Activated CD4-positive, alpha-beta T cell treated with anti-CD3 and anti-CD28 coated beads, Interleukin-2, amount 50 U/mL, for 48 hours (primary cell): Measurements from ENCODE around the gene PIANP.
A peak's percentile ranks its signal among the peaks of the same experiment; 100 is the strongest.

Source experiments
- DNase-seq, 2 experiments: peaks; one replicate each; pipeline ENCODE4 v3.0.0-alpha.2; 2020

PIANP gene

DNA sequence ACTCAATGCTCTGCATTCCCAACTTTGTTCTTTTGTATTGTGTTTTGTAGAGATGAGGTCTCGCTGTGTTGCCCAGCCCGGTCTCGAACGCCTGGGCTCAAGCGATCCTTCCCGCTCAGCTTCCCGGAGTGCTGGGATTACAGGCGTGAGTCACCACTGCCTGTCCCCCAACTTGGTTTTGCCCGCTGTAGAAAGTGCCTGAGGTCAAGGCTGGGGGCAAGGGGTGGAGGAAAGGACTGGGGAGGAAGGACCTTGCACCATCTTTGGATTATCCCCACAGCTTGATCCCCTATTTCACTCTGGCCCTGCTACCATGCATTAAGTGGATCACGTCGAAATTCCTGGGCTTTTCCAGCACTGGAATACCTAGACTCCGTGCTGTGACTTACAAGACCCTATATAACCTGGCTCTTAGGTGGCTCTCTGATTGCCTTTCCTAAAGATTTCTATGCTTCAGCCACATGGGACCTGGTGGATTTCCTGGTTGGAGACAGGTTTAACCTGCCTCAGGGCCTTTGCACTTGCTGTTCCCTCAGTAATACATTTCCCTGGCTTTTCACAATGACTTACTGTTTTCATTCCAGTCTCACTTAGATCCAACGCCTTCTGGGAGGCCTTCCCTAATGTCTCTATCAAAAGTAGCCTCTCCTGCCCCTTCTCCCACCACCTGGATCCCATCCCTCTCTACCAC is 608 bp upstream of the PIANP start:
- no peak for DNase-seq

DNA sequence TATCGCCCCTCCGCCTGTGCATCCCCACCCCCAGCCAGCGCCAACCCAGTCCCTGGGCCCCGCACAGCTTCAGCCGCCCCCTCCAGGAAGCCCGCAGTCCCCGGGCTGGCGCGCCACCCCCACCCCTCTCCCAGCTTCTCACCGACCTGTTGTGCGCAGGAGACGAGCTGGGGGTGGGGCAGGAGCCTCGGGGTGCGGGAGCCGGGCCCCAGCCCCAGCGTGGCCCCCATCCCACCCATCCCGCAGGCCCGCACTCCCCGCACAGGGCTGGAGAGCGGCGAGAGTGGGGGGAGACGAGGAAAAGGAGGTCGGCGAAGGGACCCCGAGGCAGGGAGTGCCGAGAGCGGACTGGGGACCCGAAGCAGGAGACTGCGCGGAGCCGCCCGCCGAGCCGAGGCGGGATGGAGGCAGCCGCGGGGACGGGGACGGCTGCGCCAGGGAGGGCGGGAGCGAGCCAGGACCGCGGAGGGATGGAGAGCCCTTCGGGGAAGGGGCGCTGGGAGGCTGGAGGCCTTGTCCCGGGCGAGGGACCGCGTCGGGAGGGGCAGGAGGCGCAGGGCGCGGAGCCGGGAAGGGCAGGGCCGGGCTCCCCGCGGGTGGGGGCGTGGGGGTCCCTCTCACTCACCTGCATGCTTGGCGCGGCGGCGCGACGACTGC is 498 bp downstream of the PIANP start:
- peak; percentile 17 to 28 for DNase-seq

DNA sequence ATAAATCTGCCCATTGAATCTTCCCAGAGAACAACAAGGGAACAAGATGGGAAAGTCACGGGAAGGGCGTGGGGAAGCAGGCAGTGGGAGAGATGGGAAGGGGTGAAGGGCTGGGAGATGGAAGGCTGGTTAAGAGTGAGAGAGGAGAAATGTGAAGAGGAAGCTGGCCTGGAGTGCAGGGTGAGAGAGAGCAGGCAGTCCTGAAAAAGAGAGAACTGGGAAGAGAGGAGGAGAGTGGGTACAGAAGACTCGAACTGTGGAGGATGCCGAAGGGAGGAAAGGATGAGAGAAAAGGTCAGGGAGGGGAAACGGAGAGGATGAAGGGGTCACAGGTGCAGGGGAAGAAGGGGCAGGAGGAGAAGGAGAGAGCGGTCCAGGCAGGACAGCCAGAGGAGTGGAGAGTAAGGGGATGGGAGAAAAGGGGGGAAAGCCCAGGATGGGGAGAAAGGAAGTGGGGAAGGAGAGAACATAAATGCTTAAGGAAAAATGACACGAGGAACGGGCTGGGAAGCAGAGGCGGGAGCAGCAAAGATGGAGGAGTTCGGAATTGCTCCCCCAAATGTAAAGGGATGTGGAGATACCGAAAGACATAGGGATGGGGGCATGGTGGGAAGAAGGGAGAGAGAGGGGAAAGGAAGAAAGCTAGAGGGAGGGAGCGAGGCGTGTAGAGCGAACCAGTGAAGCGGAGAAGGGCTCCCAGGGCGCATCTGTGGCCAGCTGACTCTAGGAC is 1.2 kb downstream of the PIANP start:
- no peak for DNase-seq

DNA sequence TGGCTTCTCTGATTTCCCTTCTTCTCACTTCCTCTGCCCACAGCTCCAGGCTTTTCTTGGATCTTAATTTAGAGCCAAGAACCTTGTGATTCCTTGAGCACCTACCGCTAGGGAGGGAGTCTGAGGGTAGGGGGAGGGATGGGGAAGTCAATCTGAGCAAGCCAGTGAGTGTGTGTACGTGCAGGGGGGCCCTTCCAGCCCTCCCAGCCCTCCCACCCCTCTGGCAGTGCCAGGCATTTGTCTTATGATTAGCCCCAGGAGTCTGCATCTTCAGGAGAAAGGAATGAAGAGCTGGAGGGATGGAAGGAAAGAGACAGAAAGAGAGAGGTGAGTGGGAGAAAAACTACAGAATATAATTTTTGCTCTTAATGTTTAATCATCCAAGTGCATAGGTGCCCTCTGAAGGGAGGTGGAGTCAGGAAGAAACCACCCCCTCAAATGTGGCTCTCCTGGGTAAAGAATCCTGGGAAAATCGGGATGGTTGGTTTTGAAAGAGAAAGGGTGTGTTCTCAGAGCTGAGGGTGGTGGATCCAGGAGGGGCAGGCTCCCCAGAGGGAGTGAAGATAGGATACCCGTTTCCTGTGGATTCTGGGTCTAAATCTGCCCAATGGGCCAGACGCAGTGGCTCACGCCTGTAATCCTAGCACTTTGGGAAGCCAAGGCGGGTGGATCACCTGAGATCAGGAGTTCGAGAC is 2.1 kb downstream of the PIANP start:
- no peak for DNase-seq

DNA sequence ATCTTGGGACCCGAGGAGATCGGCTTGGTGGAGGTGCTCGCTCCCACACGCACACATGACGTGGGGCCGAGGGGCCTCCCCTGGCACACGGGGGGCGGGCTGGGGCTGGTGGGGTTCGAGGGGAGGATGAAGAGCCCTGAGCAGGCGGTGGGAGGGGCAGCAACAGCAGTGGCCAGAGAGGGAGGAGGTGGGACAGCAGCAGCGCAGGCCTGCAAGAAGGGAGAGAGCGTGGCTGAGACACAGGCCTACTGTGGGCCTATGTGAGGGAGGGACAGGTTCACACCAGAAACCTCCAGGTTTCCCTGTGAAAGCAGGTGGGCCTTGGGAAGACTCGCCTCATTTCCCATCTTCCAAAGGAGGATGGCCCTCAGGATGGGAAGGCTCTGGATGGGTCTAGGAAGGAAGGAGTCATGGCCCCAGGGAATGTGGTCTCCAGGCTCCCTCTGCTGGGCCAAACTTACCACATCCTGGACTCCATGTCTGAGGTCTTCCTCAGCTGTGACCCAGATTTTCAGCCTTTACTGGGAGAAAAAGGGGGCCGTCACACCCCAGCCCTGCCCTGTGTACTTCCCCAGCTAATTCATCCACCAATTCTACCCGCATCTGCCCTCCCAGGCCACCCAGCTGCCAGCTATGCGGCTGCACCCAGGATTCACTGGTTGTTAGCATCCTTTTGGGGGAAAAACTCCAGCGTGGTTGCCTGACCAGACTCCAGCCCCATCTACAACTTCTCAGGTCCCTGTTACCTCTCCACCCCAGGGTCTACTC is 2.8 kb downstream of the PIANP start:
- peak in 1 of 2 experiments; percentile 20 for DNase-seq

- no peak for DNase-seq
These were observed 3.7 kb downstream of the PIANP start for GRCh38 chr12:6696690-6697583.

DNA sequence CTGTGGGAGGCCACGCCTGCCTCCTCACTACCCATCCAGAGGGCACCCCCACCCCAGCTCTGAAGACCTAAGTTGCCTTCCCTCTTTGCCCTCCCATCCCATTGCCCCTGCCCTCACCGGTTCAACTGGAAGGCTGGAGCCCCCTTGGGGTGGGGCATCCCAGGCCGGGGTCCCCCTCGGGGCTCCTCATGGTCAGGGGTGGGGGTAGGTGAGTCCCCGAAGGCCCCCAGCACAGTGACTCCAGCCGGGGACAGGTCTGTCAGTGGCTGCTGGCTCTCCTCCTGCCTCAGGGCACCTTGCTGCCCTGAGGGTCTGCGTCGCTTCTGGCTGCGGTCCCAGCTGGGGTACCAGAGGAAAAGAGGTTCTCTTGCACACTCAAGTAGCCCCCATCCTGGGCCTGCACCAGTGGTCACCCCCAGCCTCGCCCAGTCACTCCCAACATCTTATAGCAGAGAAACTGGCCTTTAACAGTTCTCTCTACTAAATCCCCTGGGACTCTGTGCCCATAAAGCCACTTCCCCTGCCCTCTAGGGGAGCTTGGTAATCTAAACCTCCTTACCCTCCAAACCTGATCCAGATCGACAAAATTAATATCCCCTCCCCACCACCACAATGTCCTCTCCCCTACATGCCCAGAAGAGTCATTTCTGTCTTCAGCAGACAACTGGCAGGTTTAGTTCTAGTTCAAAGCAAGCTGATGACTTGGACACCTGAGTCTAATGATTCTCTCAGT is 5.1 kb downstream of the PIANP start:
- no peak for DNase-seq

GRCh38 chr12:6694701-6695100 is 5.9 kb downstream of the PIANP start:
- DNase-seq: no peak

DNA sequence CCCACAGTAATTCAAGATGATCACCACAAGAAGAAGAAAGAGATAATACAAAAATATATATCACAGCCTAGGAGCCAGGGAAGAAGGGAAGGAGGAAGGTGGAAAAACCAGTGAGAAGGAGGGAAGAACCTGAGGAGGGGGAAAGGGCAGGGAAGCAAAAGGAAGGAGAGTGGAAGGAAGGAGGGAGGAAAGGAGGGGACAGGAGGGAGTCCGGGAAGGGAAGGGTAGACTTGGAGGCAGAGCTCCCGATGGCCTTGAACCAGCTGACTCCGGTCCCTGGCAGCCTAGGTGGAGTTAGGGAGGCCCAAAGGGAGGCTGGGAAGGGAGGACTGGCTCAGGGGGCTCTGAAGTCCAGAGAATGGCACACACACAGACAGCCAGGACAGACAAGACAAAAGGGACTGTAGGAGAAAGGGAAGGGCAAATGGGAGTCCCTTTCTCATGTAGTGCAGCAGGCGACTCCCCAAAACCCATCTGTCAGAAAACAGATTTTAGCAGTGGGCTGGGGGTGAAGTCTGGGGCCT is 6.7 kb downstream of the PIANP start:
- DNase-seq: no peak

DNA sequence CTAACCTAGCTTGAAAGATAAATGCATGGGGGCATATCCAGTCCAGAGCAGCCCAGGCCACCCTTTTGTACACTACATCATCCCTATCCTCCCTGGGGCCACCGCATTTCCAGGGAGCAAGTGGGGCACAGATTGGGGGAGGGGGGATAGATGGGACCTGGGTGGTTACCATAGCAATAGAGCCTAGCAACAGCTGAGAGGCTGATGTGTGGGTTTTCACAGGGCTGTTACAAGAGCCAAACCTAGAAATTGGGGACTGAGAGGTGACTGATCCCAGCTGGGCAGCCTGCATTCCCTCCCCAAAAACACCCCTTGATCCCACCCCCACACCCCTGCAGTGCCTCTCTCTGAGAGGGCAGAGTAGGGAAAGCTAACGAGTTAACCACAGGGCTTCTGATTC is 7.7 kb downstream of the PIANP start:
- DNase-seq: no peak

DNA sequence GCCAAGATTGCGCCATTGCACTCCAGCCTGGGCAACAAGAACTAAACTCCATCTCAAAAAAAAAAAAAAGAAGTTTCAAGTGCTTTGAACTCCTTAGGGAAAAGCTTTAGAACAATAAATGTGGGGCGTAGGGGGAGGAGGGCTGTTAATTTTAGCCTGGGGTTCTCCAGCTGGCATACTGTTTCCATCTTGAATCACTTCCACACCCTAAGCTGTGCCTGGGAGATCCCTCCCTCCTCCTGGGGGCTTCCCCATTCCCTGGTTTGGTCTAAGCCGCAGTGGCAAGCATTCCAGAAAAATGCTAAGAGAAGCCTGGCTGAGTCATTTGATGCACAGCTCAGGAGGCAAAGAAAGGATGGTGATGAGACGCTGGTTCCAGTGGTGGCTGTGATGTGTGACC is 9.1 kb downstream of the PIANP start:
- DNase-seq: no peak

- peak; percentile 92 to 94 for DNase-seq
These were observed 11.4 kb downstream of the PIANP start, which contains the start of gene ZNF384 for GRCh38 chr12:6688999-6689882. Gene ZNF384 (minus strand): TSS chr12:6689375. CDS start chr12:6679520, 9,855 bp downstream.

GRCh38 chr12:6688543-6688998 is 12.0 kb downstream of the PIANP start:
- DNase-seq: peak in 1 of 2 experiments; percentile 41

GRCh38 chr12:6685814-6686213 is 14.8 kb downstream of the PIANP start:
- no peak for DNase-seq

DNA sequence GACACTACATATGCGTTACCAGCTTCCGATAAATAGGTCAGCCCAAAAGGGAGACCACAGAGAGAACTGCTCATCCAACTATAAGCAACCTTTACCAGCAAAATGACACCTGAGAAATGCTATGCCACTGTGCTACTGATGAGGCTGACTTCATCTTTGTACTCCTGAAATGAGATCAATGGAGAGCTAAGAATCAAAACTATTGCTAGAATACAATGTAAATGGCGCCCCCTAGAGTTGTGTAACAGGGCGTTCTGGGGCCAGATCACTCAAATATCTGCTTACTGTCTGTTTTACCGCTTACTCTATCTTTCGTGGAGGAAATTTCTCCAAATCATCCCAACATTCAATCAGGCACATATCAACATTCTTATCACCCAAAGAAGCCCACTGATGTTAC is 16.0 kb downstream of the PIANP start:
- peak; percentile 34 to 54 for DNase-seq

GRCh38 chr12:6676962-6677361 is 23.7 kb downstream of the PIANP start:
- DNase-seq: no peak

DNA sequence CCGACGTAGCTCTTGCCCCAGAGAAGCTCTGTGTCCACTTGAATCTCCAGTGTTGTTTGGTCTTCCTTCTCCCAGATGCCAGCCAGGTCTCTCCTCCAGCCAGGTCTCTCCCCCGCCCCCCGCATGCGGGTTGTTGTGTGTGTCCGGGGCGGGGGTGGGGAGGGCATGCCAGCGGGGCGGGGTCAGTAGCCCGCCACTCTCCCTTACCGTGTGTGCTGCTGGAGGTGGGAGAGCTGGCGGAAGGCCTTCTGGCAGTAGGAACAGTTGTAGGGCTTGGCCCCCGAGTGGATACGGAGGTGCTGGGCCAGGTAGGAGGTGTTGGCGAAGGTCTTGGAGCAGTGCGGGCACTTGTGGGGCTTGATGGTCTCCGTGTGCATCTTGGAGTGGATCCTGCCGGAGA is 28.5 kb downstream of the PIANP start:
- no peak for DNase-seq

DNA sequence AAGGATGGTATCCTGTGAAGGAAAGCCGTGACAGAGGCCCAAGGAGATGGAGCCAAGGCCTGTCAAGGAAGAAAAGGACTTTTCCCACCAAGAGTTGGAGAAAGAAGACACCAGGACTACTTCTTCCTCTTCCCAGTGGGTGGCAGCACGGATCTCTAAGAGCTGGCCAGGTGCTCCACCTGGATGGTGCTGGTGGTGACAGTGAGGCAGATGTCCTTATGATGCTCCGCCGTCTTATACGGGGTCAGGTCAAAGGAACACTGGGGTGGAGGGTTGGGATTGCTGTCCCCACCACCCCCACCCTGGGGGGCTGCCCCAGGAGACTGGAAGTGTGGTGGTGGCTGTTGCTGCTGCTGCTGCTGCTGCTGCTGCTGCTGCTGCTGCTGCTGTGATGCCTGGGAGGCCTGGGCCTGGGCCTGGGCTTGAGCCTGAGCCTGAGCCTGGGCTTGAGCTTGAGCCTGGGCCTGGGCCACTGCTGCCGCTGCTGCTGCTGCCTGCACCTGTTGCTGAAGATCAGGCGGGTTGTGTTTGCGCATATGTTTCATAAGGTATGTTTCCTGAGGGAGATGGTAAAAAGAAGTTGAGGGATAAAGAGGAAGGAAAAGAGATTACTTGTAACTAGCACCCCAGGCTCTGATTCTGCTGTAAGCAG is 32.9 kb downstream of the PIANP start:
- no peak for DNase-seq

- DNase-seq: no peak
These were observed 34.4 kb downstream of the PIANP start for GRCh38 chr12:6666211-6666610.
